ENCODE measurements around the gene LRMDA.

Gene LRMDA

DNA sequence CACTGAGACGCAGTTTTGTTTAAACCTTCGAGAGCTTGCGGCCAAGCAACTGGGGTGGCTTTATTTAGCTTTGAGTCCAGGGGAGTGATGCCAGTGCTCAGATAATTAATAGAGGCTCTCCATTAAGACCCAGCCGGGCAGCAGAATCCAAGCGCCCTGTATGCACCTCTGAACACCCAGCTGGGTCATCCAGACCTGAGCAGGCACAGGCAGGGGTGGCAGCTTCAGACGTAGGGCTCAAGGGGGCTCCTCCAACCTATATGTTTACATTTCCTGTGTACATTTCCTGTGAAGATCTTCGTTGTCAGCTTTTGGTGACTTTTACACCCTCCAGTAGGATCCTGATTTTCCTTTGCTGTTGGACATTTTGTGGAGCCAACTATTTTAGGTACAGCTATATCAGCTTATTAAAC is 719.5 kb downstream of the LRMDA start:
- DNase-seq: no peak

DNA sequence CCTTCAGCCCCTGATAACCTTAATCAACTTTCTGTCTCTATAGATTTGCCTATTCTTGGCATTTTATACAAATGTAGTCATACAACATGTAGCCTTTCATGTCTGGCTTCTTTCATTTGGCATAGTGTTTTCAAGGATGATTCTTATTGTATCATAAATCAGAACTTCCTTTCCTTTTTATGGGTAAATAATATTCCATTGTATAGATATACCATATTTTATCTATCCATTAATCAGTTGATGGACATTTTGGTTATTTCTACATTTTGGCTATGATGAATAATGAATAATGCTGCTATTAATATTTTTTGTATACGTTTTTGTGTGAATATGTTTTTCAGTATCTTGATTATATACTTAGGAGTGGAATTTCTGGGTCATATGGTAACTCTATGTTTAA is 720.8 kb downstream of the LRMDA start:
- no peak for DNase-seq

DNA sequence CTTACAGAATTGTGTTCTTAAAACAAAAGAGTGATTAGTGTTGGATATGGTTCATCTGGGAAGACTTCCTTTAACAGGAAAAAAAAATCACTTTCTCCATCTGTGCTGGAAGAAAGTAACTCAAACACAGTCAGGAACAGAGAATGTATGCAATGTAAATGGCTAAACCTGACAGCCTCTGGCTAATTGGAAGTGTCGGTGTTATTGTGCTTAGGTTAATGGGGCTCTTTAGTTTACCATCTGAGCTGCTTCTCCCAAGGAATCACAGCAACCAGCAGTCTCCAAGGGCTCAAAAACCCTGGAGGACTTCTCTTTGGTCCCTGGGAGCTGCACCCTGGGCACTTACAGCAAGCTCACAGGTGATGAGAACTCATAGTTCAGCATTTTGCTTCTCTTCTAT is 724.5 kb downstream of the LRMDA start:
- no peak for DNase-seq

DNA sequence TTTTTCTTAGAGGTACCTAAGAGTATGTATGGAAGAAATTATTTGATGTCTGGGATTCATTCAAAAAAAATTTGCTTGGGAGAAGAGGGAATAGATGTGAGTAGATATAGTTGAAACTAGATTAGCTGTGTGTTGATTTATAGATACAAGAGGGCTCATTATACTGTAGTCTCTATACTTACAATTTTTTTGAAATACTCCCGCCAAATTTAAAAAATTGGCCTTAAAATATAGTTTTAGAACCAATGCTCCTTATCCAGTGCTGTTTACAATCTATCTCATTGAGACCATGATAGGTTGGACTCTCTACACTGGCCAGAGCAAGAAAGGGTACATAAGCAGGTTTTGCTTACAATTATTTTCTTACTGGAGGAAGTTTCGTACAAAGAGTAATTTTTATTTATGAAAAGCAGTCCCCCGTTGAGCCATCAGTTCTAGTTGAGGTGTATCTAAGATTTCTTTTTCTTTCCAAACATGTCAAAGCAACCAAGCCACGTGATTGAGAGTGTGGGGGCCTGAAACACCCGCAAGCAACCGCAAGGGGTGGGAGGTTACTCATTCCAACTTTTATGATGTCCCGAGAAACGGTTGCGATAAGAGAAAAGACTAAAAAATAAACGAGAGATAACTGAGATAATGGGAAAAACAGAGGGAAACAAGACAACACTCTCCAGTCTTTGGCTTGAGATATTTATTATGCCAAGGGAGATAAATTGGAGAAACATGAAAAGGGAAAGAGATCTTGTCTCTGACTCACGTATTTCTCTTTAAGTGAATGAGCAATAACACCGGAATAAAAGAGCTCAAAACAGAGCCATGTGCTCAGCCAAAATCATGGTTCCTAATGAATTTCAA is 729.2 kb downstream of the LRMDA start:
- DNase-seq: no peak

DNA sequence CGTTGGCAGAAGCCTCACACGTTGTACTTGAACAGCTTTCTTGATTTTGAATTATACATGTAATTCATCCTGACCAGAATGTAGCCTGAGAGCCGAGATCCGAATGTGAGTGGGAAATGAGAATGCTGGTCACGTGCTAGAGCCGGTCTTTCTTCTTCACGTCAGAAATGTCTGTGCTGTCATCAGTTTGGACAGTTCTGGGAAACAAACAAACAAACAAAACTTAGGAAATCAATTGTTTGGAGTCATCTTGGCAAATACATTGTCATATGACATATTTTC is 729.8 kb downstream of the LRMDA start:
- DNase-seq: no peak

DNA sequence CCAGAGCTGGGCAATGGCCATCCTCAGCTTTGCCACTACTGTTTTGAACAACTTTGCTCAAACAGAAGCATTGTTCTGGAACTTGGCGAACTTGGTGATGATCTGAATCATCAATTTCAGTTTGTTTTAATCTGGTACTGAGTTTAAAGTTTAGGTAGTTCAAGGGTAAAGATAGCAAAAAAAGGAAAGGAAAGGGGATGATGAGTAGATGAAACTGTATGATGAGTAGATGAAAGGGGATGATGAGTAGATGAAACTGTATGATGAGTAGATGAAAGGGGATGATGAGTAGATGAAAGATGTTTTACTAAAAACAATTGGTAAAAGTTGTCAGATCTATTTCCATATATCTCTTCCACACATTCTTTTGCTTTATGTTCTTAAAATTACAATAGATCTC is 737.0 kb downstream of the LRMDA start:
- no peak for DNase-seq

DNA sequence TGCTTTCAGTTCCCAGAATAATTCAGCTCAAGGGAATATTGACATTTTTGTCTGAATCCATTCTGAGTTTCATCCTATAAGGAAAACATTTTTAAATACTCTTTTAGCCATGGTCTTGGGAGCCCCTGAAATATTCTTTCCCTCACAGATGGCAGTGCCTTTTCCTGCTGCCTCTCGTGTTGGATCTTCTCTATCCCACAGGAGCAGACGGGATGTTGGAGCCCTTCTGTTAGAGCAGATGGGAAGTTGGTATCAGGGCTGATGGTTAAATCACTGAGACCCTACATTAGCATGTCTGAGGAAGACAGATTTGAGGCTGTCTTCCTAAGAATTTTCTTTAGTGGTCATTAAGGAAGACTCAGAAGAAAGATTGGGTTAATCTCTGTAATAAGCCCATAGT is 737.8 kb downstream of the LRMDA start:
- no peak for DNase-seq

DNA sequence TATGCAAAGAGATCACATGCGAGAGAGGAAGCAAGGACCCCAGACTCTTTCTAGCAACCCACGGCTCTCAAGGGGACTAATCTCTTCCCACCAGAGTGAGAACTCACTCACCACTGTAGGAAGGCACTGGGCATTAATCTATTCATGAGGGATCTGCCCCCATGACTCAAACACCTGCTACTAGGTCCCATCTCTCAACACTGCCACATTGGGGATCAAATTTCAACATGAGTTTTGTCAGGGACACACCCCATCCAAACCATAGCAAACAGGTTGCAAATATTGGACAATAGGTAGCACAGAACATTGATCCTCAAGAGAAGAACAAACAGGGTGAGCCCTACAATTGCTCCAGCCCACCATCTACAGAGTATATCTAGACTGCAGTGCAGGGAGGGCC is 740.6 kb downstream of the LRMDA start:
- no peak for DNase-seq

DNA sequence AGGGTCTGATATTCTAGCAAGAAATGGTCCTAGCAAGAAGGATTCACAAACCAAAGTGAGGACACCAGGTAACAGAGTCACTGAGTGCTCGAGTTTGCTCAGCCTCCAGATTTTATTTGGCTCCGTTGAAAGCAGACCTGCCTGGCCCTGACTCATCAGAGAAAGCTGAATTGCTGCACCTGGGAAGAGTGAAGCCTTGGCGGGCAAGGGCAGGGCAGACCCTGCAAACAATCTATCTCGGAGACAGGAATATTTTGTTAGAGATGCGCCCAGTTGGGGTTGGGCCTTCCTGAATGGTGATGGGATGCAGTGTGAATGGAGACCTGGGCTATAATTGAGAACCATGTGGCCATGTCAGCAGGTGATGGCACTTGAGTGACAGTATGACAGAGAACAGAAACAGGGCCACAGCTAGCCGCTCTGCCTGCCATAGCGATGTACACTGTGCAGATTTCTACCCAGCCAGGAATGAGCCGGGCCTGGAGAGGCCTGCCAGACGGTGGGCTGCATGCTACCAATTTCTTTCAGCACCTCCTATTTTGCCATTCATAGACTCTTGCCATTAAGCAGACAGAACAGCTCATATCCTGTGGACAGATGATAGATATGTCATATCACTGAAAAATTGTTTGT is 744.2 kb downstream of the LRMDA start:
- DNase-seq: no peak

DNA sequence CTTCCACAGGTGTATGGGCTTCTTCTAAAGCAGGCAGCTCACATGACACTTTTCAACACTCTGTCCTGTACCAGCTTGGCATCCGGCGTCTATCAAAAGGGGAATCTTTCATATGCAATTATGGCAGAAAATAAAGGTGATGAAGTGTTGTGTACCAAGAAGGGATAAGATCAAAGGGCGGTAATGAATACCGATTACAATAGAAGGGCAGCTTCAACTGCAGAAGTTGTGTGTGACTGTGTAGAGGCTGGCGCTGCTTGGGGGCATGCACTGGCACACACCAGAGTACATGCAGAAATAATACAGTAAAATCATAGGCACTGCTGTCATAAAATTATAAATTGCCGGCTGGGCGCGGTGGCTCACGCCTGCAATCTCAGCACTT is 744.7 kb downstream of the LRMDA start:
- DNase-seq: no peak

DNA sequence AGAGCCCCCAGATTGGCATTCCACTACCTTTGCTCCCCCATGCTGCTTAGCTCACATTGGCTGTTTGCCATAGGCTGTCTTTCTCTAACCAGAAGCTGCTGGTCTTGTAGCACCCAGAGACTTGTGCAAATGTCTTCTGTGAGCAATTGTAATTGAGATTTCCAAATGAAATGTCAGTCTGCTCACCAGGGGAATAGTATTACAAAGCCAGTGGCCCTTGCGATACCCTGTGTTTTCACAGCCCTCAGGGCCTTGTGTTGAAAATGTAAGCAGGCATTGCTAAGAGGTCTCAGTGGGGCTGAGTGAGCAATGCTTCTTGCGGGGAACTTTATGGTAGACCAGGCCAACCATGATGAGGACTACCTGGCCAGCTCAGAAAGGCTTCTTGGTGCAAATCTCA is 746.5 kb downstream of the LRMDA start:
- DNase-seq: no peak

DNA sequence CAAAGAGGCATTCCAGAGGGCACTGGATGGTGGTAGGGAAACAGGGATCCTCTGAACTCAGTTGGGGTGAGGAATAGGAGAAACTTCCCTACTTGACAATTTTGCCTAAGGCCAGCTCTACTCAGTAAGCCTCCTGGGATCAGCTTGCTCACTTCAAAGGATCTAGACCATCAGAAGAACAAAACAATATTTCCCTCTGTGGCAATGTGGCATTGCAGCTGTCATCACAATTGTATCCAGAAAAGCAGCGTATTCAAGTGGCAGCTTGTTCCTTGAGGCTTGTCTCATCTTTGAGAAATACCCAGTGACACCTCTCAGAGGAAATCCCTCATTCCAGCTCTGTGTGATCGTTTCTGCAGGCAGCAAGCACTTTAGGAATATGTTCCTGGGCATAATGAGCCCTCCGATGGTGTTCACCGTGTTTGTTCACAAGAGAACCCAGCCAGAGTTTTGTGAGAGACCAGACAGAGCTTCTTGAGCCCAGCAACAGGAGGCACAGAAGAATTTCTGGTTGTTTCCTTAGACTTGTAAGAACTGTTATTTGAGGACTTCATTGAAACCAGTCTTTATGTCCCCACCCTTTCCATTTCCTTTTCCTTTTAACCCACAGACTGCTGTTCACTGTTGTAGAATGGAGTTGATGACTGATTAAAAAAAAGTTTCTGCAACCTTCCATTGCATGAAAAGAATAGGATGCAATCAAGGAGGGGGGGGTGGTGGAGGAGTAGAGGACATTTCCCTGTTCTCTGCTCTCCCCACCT is 747.3 kb downstream of the LRMDA start:
- DNase-seq: no peak

DNA sequence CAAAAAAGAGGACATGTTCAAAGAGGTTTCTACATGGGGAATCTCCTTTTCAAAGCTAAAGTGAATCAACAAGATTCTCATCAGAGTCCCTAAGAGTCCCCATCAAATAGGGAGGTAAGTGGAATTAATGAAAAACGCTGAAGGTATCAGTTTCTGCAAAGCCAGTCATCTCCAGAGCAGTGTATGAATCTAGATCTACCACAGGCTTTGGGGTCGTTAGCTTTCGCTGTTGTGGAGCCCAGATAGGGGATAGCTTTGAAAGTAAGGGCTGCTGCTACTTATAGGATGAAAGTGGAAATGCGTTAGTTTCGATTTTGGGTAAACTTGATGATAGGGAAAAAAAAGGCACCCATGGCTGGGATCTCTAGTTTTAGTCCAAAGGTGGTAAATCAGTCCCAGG is 748.4 kb downstream of the LRMDA start:
- no peak for DNase-seq

DNA sequence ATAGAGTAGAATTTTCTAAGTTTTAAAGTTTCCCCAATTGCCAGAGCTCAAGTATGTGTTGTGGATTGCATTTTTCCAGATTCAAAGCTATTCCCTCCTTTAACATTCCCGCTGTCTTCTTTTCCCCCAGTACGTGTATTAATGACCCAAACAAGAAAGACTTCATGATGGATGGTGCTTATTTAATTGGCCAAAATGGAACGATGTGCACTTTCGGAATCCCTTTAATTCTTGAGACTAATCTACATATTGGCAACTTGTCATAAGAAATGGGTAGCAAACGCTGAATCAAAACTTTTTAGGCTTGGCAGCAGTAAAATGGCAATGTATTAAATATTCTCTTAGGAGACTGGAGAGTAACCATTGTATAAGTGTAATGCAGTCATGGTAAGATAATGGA is 753.2 kb downstream of the LRMDA start:
- DNase-seq: no peak

DNA sequence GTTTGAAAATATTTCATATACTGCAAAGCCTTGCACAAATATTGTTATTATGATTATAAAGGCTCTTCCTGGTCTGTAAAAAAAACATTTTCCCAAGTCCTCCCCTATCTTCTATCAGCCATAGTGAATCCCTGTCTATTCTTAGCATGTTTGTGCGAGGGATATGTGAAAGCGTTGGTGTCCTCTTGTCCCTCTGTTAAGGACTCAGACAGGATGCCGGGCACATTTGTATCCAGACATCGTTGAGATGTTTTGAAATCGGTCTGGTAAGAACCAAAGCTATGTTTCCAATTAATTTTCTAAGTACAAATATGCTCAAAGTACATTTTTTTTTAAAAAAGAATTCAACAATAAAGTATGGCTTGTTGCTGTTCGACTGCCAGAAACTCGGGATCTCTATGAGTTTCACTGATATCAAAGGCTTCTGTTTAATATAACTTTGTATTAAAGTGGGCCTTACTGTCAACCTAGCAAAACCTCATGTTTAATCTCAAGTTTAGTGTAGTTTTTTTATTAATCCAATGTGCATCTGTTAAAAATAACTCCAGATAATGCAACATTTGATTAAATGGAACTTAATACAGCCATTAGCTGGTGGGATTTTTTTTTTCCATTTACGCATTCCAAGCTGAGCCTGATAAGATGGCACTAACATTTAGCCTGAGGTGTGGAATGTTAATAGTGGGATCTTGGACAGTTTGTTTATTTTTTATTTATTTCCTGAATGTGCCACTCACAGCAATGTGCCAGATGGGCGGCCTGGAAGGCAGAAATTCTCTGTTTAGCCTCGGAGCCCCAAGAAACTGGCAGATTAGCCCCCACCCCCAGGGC is 754.3 kb downstream of the LRMDA start:
- no peak for DNase-seq

DNA sequence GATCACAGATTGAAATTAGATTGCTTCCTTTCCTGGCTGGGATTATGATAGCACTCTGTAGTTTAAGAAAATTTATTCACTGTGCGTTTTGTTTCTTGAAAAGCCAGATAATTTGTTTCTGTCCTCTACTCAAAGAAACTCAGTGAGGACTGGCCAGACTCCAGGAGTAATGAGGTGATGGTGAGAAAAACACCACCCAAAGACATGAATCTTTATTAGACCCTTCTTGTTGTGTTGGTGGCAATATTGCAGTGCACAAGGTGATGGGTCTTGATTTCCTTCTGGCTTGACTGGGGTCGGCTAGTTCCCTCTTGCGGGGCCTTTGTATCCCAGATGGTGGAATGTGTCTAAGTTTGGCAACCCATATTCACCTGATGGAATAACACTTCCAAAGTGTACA is 756.8 kb downstream of the LRMDA start:
- DNase-seq: no peak

DNA sequence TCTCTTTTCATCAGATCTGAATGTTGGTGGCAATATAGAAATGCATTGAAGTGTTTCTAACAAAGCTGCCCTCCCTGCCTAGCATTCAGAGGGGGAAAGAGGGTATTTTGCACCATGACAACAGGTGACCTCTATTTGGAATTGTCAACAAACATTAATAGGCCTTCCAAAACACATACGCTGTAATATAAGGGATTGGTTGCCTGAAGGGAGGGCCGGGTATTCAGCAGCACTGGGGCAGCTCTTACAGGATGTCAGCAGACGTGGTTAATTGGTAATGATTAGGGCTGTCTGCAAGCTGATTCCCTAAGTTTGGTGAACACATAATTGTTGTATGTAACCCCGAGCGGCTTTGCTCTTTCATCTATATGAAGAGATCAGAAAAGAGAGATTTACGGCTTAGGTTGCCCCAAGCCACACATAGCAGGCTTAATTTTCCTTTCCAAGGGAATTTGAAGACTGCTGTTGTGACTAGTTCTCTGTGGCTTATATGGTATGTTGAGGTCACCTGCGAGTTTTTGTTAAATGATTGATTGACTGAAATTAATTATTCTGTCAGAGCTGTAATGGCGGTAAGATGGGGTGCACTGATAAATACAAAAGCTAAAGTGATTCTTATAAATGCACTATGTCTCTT is 759.3 kb downstream of the LRMDA start:
- no peak for DNase-seq

DNA sequence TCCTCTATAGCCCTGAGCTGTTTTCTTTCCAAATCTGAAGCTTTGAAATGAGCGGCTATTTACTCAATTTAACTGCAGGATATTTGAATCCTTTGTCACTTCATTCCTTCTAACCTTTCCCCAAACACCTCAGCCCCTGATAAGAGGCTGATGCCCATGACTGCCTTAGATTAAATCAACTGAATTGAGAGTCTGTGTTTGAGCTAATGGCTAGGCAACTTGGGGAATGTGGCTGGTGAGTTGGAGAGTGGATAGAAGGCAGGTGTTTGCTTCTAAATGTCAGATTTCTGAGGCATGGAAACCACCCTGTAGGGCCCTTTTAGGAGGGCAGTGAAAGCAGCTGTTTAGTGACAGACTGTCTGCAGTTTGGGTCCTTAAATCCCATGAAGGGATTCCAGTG is 759.9 kb downstream of the LRMDA start:
- no peak for DNase-seq

DNA sequence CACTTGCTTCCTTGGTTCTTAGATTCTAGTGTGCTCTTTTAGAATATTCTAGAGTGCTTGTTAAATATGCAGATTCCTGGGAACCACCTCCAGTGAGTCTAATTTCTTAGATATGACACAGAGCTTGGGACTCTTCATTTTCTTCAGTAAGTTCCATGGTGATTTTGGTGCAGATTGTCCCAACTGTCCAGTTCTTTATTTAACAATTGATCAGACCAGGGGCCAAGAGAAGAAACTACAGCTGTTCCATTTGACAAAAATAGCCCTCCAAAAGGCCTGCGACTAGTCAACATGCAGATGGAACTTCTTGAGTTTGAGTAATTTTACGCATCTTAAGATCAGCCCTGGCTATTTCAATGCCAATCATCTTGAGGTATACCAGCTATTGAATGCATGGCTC is 760.7 kb downstream of the LRMDA start:
- no peak for DNase-seq

DNA sequence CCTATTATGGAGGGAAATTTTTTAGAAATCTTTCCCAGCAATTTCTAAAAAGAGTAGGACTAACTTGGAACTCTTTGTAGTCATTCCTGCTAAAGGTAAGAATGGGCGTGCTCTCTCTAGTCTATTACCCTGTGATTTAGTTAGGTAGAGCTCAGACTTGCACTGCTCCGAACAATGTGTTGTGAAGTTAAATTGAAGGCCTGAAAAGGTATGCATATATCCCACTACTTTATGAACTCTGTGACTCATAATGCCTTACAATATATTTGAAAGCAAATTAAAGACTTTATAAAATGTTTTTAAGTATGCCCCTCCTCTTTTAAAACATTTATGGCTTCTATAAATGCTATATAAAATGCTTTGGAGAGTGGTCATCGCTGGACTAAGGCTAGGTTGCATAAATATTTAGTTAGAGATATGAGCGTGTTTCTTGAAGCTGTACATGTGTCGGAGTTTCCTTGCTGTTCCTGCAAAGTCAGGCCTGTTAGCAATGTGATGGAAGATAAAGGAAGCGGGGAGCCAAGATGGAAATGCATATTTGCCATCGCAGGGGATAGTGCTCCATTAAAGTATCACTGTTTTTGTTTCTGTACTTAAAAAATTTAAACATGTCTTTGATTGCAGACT is 761.4 kb downstream of the LRMDA start:
- no peak for DNase-seq

DNA sequence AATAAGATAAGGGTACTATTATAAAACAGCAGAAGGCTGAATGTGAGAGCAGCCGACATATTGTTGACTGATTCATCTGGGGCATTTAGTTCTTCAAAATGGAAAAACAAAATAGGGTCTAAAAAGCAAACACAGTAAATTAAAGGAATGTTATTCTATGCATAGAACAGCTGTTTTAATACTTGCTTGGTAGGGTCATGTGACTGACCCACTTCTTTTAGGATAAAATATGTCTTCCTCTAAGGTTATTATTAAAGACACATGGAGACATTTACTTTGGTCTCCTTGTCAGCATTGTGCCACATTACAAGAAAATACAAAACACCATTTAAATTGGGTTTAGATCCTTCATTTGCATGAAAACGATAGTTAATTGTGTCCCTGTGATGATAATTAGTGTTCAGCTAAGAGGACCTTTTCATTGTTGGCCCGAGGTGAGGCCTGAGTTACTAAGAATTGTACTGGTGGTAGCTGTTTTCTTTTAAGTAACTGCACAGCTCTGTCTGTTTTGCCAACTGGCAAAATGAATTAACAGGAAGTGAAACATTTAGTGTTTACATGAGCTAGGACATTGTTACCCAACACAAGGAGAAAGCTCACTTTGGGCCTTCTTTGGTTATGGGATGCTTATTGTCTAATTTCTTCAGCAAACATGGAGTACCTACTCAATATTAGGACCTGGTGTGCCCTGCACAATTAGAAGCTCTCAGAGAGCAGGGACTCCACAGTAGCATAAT is 764.4 kb downstream of the LRMDA start:
- no peak for DNase-seq

DNA sequence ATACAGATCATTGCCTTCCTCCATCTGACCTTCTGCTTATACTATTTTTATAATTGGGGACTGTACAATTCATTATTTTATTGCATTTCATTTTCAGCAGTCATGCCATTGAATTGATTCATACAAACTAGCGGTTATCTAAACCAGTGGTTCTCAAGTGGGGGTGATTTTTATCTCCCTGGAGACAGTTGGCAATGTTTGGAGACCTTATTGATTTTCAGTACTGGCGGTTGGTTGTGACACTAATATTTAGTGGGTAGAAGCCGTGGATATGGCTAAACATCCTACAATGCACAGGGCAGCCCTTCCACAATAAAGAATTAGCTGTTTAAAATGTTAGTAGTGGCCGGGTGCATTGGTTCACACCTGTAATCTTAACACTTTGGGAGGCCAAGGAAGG is 765.9 kb downstream of the LRMDA start:
- no peak for DNase-seq
